Mesenchymal stem cell (in vitro differentiated cells and primary cell): Measurements from ENCODE around the gene TP53AIP1.

ENCODE experiments used
- DNase-seq: peaks from one replicate; pipeline ENCODE4 v3.0.0-alpha.2; 2013
- H2AFZ ChIP-seq: one replicate; pipeline ENCODE4 v1.6.1; 2013; ENCODE audit warnings: low read depth, mild to moderate bottlenecking, control low read depth, inconsistent platforms, low read length, moderate library complexity
- H2AK5ac ChIP-seq: 2 replicates; pipeline ENCODE4 v1.6.1; 2013; ENCODE audit warnings: low read length, moderate library complexity, mild to moderate bottlenecking, inconsistent platforms; ENCODE audit not compliant: severe bottlenecking
- H2BK120ac ChIP-seq: one replicate; pipeline ENCODE4 v1.6.1; 2013; ENCODE audit warnings: low read depth, mild to moderate bottlenecking, inconsistent platforms, low read length, moderate library complexity
- H2BK12ac ChIP-seq, 2 experiments: one replicate each; pipeline ENCODE4 v1.6.1; 2013; ENCODE audit warnings: inconsistent platforms in 2 of 2, low read length in 2 of 2, mild to moderate bottlenecking in 2 of 2, moderate library complexity in 2 of 2, control low read depth in 1 of 2
- H2BK15ac ChIP-seq: one replicate; pipeline ENCODE4 v1.6.1; 2013; ENCODE audit warnings: mild to moderate bottlenecking, low read depth, inconsistent platforms; ENCODE audit not compliant: poor library complexity, severe bottlenecking
- H2BK5ac ChIP-seq: 2 replicates; pipeline ENCODE4 v1.6.1; 2013; ENCODE audit warnings: low read depth, mild to moderate bottlenecking, low read length, control low read depth, inconsistent platforms; ENCODE audit not compliant: poor library complexity, severe bottlenecking
- H3K14ac ChIP-seq, 2 experiments: one replicate each; pipeline ENCODE4 v1.6.1; 2013; ENCODE audit warnings: inconsistent platforms in 2 of 2, low read length in 2 of 2, control low read depth in 1 of 2, mild to moderate bottlenecking in 1 of 2, moderate library complexity in 1 of 2
- H3K18ac ChIP-seq, 2 experiments: one replicate each; pipeline ENCODE4 v1.6.1; 2013; ENCODE audit warnings: inconsistent platforms in 2 of 2, low read length in 2 of 2, control low read depth in 1 of 2, low read depth in 1 of 2, mild to moderate bottlenecking in 1 of 2
- H3K23ac ChIP-seq, 2 experiments: one replicate each; pipeline ENCODE4 v1.6.1; 2013; ENCODE audit warnings: inconsistent platforms in 2 of 2, low read length in 2 of 2, mild to moderate bottlenecking in 2 of 2, moderate library complexity in 2 of 2, control low read depth in 1 of 2
- H3K27ac ChIP-seq: 2 replicates; pipeline ENCODE4 v1.5.1; 2013; ENCODE audit warnings: mild to moderate bottlenecking, moderate library complexity, low read length, control low read depth, inconsistent platforms; ENCODE audit not compliant: poor library complexity, severe bottlenecking
- H3K27me3 ChIP-seq, 2 experiments: 2 replicates each; pipeline versions ENCODE4 v1.6.1 to v1.7.0; 2013; ENCODE audit warnings: low read length in 2 of 2, mild to moderate bottlenecking in 2 of 2, moderate library complexity in 2 of 2, control low read depth in 1 of 2, inconsistent platforms in 1 of 2; ENCODE audit not compliant: control insufficient read depth in 1 of 2, insufficient read depth in 1 of 2
- H3K36me3 ChIP-seq, 2 experiments: 2 replicates each; pipeline versions ENCODE4 v1.6.1 to v1.7.0; 2013; ENCODE audit warnings: low read length in 2 of 2, control low read depth in 1 of 2, inconsistent platforms in 1 of 2, low read depth in 1 of 2, mild to moderate bottlenecking in 1 of 2; ENCODE audit not compliant: insufficient read depth in 2 of 2, control insufficient read depth in 1 of 2
- H3K4ac ChIP-seq, 2 experiments: one replicate each; pipeline ENCODE4 v1.6.1; 2013; ENCODE audit warnings: inconsistent platforms in 2 of 2, low read length in 2 of 2, mild to moderate bottlenecking in 2 of 2, moderate library complexity in 2 of 2, control low read depth in 1 of 2, low read depth in 1 of 2
- H3K4me1 ChIP-seq: 2 replicates; pipeline ENCODE4 v1.6.1; 2013; ENCODE audit warnings: low read depth, low read length, control low read depth; ENCODE audit not compliant: control insufficient read depth, insufficient read depth
- H3K4me2 ChIP-seq: 2 replicates; pipeline ENCODE4 v1.6.1; 2013; ENCODE audit warnings: low read length, mild to moderate bottlenecking, inconsistent platforms; ENCODE audit not compliant: poor library complexity, severe bottlenecking
- H3K4me3 ChIP-seq, 2 experiments: 2 replicates each; pipeline versions ENCODE4 v1.5.1 to v1.7.0; 2013; ENCODE audit warnings: low read length in 2 of 2, mild to moderate bottlenecking in 2 of 2, control low read depth in 1 of 2, low read depth in 1 of 2; ENCODE audit not compliant: insufficient read depth in 1 of 2
- H3K79me1 ChIP-seq: replicated peaks from 2 replicates; pipeline ENCODE4 v1.6.1; 2013; ENCODE audit warnings: mild to moderate bottlenecking, control low read depth, low read length, inconsistent platforms; ENCODE audit not compliant: poor library complexity, severe bottlenecking
- H3K9ac ChIP-seq: 2 replicates; pipeline ENCODE4 v1.7.0; 2013; ENCODE audit warnings: mild to moderate bottlenecking, low read length, moderate library complexity
- H3K9me3 ChIP-seq: 2 replicates; pipeline ENCODE4 v1.7.0; 2013; ENCODE audit warnings: mild to moderate bottlenecking, low read length; ENCODE audit not compliant: control insufficient read depth
- H4K8ac ChIP-seq: one replicate; pipeline ENCODE4 v1.6.1; 2013; ENCODE audit warnings: inconsistent platforms, mild to moderate bottlenecking, low read length, moderate library complexity
- H4K91ac ChIP-seq: one replicate; pipeline ENCODE4 v1.6.1; 2013; ENCODE audit warnings: mild to moderate bottlenecking, low read length, inconsistent platforms
- WGBS: methylation state at CpG from one replicate; pipeline ENCODE4 v1.1.7; 2013; ENCODE audit warnings: mixed read lengths; 5-methylcytosine and 5-hydroxymethylcytosine counted together

The TP53AIP1 gene

DNA sequence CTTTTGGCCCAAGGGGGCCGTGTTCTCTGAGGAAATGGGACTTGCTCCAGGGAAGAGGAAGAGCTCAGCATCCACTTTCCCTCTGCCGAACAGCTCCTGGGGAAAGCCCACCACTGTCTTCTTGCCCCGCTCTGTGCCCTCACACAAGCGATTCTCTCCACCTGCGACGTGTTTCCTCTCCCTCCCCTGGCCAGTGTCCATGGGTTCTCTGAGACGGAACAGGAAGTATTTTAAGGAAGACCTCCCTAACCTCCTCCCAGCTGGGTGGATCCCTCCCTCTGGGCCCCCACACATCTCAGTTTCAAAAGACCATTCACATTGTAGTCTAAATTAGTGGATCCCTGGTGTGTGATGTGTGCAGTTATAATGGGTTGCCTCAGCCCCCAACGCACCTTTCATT lies 1.6 kb downstream of the TP53AIP1 start:
- no peak overlapping the region for H3K4me2 ChIP-seq
- H2BK5ac ChIP-seq: peak overlapping the region; percentile 14
- H3K18ac ChIP-seq: no peak overlapping the region
- no peak overlapping the region for H3K23ac ChIP-seq
- H3K9me3 ChIP-seq: no peaks in the 10 kb centered on the region
- H3K4me1 ChIP-seq: peaks cover 6% of the 10 kb centered on the region
- H3K27me3 ChIP-seq: peaks cover 45 to 70% of the 10 kb centered on the region in 2 experiments
- 87% methylated on average over 8 of the region's 8 CpGs for WGBS
- H2BK15ac ChIP-seq: no peak overlapping the region
- no peaks in the 10 kb centered on the region for H3K79me1 ChIP-seq
- no peaks in the 10 kb centered on the region for H3K36me3 ChIP-seq
- H3K9ac ChIP-seq: no peak overlapping the region
- H4K8ac ChIP-seq: no peak overlapping the region
- H3K27ac ChIP-seq: no peak overlapping the region
- no peak overlapping the region for H3K4ac ChIP-seq
- no peak overlapping the region for H2AFZ ChIP-seq
- H3K14ac ChIP-seq: no peak overlapping the region
- H3K4me3 ChIP-seq: no peak overlapping the region
- H2AK5ac ChIP-seq: no peak overlapping the region
- no peak overlapping the region for H2BK12ac ChIP-seq
- H4K91ac ChIP-seq: no peak overlapping the region
- no peak overlapping the region for H2BK120ac ChIP-seq
- DNase-seq: no peak

DNA sequence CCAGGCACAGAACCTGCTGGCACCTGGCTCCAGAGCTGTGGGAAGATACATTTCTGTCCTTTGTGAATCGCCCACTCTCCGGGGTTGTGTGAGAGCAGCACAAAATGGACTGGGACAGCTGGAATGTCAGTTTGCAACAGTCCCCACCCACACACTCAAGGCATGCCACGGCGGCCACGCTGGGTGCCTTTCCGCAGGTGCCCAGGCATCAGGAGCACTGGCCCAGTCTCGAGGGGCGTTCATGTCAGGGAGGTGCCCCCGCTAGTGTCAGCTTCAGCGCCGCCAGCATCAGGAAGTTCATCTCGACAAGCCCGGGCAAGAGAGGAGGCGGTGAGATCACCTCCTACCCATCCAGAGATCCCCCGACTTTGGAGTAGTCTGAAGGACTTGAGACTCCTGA lies 2.1 kb downstream of the TP53AIP1 start:
- no peak overlapping the region for H4K8ac ChIP-seq
- no peak for DNase-seq

DNA sequence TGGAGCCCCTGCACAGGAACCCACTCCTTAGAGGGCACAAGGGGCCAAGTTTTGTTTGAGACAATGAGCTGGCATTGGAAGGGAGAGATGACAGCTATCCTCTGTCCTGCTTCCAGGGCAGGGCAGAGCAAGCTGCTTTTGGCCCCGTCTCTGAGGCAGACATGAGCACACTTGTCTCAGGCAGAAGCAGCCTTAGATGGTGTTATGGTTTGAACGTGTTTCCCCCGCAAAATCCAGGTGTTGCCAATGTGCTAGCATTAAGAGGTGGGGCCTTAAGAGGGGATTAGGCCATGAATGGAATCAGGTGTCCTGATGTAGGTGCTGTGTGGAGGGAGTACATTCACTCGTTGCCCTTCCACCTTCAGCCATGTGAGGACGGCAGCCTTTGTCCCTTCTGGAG lies 2.5 kb downstream of the TP53AIP1 start:
- Histone ChIP-seq H2BK5ac (no peak overlapping the region), H2AFZ (no peak overlapping the region), H3K27ac (no peak overlapping the region), H3K4me3 (no peak overlapping the region), H3K18ac (no peak overlapping the region), H3K79me1 (no peaks in the 10 kb centered on the region), H3K4ac (no peak overlapping the region), H4K91ac (peak overlapping the region; percentile 56), H2BK12ac (no peak overlapping the region), H3K9ac (no peak overlapping the region), H3K14ac (no peak overlapping the region), H2BK15ac (no peak overlapping the region), H2AK5ac (no peak overlapping the region), H3K36me3 (no peaks in the 10 kb centered on the region), H3K23ac (no peak overlapping the region), H4K8ac (peak overlapping the region; percentile 55), H3K4me2 (no peak overlapping the region), H3K9me3 (no peaks in the 10 kb centered on the region), H3K27me3 (peaks cover 42 to 69% of the 10 kb centered on the region in 2 experiments), H3K4me1 (peaks cover 6% of the 10 kb centered on the region), H2BK120ac (no peak overlapping the region)
- 89% methylated on average over 5 of the region's 5 CpGs for WGBS
- no peak for DNase-seq

More for the DNA sequence above, 2.1 kb downstream of the TP53AIP1 start:
- Histone ChIP-seq H3K27me3 (peaks cover 45 to 70% of the 10 kb centered on the region in 2 experiments), H3K79me1 (no peaks in the 10 kb centered on the region), H2BK5ac (peak overlapping the region; percentile 14), H3K36me3 (no peaks in the 10 kb centered on the region), H3K14ac (no peak overlapping the region), H4K91ac (peak overlapping the region; percentile 56), H3K23ac (no peak overlapping the region), H2BK120ac (no peak overlapping the region), H3K27ac (no peak overlapping the region), H3K18ac (no peak overlapping the region), H3K4me1 (peaks cover 6% of the 10 kb centered on the region), H3K9ac (no peak overlapping the region), H2AK5ac (no peak overlapping the region), H3K9me3 (no peaks in the 10 kb centered on the region), H2BK15ac (peak overlapping the region; percentile 15), H3K4me3 (no peak overlapping the region), H3K4me2 (no peak overlapping the region), H2BK12ac (no peak overlapping the region), H2AFZ (no peak overlapping the region), H3K4ac (no peak overlapping the region)
- 96% methylated on average over 11 of the region's 15 CpGs for WGBS

GRCh38 chr11:128939591-128939990 lies 3.1 kb downstream of the TP53AIP1 start:
- Histone ChIP-seq H2AK5ac (no peak overlapping the region), H2BK12ac (no peak overlapping the region), H2BK15ac (no peak overlapping the region), H3K18ac (no peak overlapping the region), H3K9ac (no peak overlapping the region), H3K36me3 (no peaks in the 10 kb centered on the region), H3K9me3 (no peaks in the 10 kb centered on the region), H2AFZ (no peak overlapping the region), H2BK5ac (no peak overlapping the region), H3K27ac (no peak overlapping the region), H3K4me2 (no peak overlapping the region), H2BK120ac (no peak overlapping the region), H3K27me3 (peaks cover 44 to 70% of the 10 kb centered on the region in 2 experiments), H3K23ac (no peak overlapping the region), H4K8ac (no peak overlapping the region), H3K4me1 (peaks cover 6% of the 10 kb centered on the region), H3K79me1 (no peaks in the 10 kb centered on the region), H3K4ac (no peak overlapping the region), H3K14ac (no peak overlapping the region), H4K91ac (no peak overlapping the region), H3K4me3 (no peak overlapping the region)
- no peak for DNase-seq
- 54% methylated on average over 11 of the region's 11 CpGs for WGBS
